ENCODE results near the gene CABCOCO1.

CABCOCO1 gene

DNA sequence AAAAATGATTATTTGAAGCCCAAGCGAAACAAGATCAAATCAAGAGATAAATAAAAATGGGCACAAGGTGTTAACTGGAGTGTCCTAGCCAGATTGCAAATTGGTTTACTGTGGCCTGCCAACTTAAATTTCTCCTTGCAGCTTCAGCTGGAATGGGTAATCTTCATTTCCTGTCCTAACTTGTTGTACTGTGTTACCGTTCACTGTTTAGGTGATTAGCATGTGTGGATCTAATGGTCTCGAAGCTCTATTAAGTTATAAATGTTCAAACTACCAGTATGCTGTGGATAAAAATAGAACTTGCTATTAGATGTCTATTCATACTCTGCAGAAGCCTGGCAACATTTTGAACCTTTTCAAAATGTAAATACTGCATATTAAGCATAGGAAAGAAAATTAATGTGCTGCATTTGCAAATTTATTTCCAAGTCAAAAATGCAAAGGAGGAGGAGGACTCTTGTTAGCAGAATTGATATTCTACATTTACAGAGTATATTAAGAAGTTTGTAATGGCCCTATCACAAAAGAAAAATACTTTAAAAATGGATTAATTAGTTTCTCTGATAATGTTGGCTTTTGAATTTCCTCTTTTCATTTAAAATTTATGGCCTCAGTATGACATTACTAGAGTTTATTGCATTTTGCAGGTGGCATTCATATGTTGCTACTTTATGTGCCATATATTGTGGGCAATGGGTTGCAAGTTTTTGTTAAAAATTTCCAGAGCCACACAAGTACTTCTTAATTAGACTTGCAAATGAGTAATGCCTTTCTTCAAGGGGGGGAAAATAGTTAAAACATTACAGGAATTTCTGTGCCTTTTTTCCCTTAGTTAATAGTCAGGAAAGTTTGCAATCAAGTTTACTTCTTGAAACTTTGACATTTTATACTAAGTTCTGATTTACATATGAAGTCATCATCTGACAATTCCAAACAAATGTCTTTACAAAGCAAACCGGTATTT lies 92.1 kb downstream of the CABCOCO1 start:
- no peak for DNase-seq (ENCODE audit: low read depth in 3 of 3)

DNA sequence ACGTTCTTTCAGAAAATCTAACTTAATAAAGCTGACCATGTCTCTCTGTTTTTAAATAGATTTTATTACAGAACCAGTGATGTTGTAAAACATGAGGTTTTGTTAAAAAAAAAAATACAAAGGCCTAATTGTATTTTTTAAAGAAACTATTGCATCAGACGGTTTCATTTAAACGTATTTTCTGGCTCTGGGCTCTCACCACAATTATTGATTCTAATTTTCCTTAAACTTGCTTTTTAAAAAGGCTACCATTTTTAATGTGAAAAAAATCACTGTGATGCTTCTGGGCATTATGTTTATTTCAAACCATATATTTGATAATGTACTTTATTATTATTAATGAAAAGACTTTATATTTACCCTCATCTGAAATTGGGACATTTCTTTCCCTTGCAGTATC lies 94.3 kb downstream of the CABCOCO1 start:
- no peak for DNase-seq (ENCODE audit: low read depth in 3 of 3)

DNA sequence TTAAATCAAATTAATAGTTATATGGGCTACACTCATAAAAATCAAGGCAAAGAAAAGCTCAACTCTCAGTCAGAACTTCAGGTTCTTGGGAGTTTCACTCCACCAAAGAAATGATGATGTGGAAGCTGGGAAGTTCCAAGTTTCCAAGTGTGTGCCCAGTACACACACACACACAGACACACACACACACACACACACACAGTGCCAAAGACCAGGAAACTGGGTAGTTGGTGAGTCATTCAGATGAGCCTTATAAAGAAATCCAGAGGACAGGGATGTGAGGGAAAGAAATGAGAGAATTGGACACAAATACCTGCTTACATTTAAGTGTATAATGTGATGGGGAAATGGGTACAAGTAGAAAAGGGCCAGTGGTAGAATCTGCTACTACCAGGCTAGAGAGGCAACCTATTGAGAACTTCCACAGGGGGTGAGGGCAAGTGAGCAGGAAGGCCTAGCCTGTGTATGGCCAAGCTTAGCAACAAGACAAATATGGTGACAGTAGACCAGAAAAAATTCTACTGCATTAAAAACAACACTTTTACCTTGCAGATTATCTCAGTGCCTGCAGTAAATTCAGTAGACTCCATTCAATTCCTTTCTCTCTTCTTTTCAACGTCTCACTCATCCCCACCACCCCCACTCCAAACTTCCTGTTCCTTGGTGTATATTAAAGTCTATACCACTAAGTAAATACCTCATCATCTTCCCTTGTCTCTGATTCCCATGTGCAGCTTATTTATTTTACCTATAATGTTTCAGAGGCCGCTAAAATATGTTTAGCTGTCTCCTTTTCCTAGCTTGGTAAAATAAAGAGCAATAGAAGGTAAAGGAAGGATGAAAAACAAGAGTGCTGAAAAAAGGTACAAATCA lies 95.0 kb downstream of the CABCOCO1 start:
- DNase-seq (ENCODE audit: low read depth in 3 of 3) = no peak

DNA sequence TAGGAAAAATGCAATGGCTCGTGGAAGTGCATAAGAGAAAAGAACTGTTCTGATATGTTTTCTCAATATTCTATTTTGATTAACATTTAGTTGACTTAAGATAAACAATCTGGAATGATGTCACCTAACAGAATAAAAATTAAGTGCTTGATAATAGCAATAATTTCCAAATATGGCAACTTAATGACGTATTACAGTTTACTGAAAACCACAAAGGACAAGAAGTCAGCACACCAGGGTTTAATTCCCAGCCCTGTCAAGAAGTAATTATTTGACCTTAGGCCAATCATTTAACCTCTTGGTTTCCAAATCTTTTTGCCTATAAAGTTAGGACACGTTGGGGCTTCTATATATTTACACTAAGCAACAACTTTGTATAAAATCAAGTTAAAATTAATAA lies 95.7 kb downstream of the CABCOCO1 start:
- no peak for DNase-seq (ENCODE audit: low read depth in 3 of 3)

DNA sequence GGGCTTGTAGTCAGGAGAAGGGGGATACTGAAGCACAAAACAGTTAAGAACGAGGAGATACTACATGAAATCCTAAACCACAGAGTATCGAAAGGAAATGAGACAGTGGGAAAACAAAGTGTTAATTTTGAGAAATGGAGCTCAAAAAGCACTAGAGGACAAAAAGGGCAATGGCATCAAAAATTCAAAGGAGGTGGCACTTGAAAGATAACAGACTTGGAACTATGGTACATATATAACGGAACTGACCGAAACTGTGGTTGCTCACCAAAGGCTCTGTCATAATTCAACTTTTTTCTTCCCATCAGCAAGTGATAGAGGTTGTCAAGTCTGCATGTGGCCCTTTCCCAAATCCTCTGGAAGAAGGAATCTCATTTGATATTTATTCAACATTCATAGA lies 97.0 kb downstream of the CABCOCO1 start:
- DNase-seq (ENCODE audit: low read depth in 3 of 3) = no peak

DNA sequence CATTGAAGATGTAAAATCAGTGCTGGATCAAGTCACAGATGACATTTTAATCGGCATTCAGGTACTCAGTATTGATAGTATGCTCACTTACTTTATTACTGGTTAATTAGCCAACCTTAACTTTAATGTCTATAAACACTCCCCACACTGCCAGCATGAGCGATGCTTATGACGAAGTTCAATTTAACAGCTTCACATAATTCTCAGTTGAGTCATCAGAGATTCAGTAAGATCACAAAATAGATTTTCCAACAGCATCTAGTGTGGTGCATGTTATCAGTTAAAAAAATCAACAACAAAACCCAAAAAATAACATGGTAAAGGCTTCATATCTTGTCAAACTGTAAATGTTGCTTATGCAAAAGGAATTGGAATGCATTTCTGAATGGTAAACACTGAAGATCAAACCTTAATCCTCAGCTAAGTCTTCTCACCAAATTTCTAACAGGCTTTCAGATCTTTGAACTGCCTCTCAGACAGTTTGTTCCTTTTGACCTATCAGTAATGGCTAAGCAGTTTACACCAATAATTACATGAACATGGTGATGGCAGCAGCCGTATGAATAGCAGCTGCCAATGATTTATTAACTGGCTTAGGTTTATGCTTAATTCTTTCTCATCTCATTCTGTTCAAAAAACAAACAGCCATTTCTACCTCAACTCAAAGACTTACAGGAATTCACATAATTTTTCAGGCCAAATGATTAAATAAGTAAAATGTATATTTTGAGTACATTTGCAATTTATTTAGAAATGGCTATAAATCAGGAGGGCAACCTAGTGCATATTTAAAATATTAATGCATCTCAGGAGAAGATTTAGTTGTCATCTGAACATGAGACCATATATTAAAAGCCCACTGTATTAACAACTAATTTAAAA lies 98.5 kb downstream of the CABCOCO1 start:
- no peak for DNase-seq (ENCODE audit: low read depth in 3 of 3)

DNA sequence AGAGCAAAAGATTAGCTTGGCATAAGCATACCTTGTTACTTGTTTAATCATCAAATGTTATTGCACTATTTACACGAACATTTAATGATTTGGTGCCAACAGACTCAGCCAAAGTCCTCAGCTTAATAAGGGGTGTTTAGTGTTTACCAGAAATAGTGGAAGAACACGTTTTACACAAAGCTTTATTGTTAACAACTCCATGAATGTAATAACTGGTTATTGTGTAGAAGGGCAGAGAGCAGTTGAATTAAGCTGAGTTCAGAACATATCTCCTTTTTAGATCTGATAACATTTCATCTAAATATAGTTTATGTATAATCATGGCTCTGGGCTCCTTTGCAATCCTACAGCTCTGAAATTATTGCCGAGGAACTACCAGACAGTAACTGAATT lies 99.1 kb downstream of the CABCOCO1 start:
- no peak for DNase-seq (ENCODE audit: low read depth in 3 of 3)

DNA sequence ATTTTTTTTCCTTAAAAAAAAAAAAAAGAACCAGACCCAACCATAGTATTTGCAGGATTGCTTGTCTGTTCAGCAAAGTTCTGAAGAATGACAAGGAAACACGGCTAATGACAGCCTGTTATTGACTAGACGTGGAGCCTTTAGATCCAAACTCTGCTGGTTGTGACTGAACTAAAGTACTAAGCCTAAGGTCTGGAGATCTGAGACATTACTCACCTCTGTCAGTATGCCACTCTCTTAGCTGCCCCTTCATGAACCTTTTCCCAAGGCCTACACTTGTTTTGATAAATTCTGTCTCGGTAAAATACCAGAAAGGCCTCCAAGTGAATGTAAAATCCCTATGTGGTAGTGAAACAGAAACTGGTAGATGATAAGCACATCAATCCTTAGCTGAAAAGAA lies 101.0 kb downstream of the CABCOCO1 start:
- DNase-seq (ENCODE audit: low read depth in 3 of 3) = no peak

DNA sequence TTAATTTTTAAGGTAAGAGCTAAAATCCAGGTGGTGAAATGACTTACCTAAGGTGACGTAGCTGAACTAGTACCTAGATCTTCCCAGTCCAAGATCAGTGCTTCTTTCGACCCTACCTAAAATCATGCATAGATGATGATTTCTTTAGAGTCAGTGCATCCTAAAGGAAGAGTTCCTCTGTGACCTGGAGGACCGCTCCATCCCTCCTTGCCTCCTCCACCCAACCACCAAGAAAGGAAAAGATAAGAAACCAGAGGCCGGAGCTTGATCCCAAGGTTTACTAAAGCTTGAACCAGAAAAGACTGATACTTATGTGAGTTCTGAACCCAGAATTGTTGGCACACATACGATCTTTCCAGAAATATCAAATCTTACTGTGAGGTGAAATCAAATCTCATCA lies 101.8 kb downstream of the CABCOCO1 start:
- no peak for DNase-seq (ENCODE audit: low read depth in 3 of 3)

DNA sequence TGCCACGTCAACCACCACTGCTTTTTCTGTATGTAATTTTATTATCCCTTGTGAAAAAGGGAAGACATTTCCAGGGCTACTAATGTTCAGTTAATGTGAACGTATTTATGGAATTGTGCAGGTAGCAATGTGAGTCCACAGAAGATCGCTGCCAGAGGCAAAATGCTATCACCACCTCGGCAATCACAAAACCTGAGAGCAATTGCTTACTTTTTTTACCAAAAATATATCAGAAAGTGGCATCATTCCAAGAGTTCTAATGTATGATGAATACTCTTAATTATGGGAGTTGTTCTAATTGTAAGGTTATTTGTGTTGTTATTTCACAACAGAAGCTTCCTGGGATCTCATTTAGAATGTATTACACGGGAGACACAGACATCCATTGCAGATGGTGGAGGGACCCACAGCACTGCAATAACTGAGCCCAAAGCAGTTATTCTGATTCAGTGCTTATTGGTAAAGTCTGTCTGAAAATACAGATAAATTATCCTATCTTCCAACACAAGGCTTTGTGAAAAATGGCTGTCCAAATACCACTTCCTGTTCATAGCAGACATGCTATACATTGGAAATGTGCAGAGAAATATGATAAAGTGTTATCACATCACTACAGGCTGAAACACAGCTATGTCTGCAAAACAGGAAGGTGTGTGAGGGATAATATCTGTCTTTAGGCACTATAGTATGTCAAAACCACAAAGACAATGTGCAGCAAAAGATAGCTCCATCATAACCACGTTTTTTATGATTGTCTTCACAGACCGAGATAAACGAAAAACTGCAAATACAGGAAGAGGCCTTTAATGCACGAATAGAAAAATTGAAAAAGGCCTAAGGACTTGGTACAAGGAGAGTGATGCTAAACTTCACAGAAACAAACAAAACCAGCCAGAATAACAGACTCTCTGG lies 102.7 kb downstream of the CABCOCO1 start:
- DNase-seq (ENCODE audit: low read depth in 3 of 3) = no peak

DNA sequence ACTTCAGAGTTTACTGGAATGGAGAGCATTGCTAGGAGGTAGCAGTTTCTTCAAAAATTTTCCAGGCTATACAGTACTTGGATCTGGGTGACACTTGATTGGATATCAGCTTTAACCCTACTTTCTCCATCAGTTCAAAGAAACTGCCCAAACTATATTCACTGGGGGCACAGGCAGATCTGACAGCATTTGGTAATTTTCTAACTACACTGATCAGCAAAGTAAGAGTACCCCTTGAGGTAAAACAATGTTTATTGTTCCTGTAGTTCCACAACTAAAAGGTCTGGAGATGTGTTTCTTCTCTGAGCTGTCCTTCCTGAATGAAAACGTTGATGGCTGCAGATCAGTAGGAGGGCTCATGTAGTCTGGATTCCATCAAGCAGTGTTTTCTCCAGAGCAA lies 104.2 kb downstream of the CABCOCO1 start:
- no peak for DNase-seq (ENCODE audit: low read depth in 3 of 3)

DNA sequence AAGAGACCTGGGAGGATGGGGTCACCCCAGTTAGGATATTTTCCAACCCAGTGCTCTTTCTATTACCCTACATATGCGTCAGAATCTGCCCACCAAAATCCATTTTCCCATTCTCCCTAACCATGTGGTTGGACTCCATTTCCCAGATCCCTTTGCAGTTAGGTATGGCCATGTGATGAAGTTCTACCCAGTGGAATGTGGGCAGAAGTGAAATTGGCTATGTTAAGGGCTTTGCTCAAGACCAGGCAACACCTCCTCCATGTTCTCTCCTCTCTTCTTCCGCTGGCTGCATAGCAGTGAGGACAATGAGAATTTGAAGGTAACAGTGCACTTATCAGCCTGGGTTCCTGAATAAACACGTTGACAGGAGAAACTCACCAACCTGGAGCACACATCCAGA lies 111.3 kb downstream of the CABCOCO1 start:
- DNase-seq (ENCODE audit: low read depth in 3 of 3) = no peak

DNA sequence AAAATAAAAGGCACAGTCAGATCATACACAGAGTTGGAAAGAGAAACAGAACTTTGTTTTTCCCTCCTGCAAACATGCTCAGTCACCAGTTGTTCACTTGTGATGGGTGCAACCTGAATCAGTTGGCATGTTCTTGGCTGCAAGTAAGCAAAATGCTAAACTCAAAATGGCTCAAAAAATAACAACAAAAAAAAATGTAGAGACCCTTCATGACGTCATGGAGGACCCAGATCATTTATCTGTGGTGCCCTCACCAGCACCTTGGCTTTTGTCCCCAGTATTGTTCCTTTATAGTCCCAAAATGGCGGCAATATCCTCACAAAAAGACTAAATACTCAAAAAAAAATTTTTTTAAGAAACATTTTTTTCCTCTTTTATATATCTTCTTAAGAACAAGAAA lies 112.4 kb downstream of the CABCOCO1 start:
- no peak for DNase-seq (ENCODE audit: low read depth in 3 of 3)

DNA sequence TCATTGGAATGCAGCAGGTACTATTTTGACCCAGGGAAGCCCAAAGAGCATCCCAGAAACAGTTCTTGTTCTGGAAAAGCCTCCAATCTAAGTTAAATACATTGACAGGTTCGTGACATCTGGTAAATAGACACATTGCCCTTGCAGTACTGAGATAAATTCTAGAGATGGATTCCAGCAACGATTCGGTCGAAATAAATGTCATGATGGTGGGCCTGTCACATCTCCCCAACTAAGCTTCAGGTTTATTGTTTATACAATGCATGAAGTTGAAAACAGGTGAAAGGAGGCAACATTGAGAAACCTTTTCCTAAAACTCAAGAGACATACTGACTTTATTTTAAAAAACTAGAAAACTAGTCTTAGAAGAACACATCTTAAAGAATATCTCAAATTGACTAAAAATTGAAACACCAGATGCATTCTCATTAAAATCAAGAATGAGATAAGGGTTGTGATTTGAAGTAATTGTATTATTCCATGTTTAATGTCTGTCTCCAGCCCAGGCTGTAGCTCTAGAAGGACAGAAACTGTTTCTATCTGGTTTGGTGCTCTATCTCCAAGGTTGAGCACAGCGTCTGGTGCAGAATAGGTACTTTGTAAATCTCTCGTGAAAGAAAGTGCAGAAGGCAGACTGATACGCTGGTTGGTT lies 114.0 kb downstream of the CABCOCO1 start:
- DNase-seq (ENCODE audit: low read depth in 3 of 3) = no peak

DNA sequence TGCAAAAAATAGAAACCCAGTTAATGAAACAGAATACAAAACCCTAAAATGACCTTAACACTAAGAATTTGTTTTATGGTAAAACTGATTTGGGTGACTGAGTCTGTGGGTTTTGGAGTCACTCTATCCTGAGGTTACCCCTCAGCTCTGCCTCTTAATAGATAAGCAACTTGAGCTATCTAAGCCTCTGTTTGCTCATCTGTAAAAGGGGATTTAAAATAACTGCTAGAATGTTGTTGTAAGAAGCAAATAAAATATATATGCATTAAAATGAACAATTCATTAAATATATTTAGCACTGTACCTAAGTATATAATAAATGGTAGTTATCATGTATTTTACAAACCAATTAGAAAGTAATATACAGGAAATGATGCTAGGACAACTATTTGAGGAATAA lies 115.4 kb downstream of the CABCOCO1 start:
- DNase-seq (ENCODE audit: low read depth in 3 of 3) = no peak

DNA sequence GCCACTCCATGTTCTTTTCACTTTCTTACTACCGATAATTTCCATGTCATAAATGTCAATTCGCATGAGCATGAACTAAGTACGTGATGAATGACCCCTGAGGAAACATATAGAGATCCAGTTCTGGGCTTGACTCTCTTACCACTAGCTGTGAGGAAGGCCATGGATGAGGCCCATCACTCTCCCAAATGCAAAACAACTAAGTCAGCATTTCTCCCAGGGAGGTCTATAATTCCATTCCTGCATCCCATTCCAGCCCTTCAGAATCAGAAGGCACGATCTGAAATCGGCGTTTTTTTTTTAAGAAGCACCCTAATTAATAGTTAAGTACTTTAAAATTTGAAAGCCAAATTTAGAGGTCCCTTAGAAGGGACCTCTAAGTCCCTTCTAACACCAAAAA lies 116.5 kb downstream of the CABCOCO1 start:
- DNase-seq (ENCODE audit: low read depth in 3 of 3) = no peak

DNA sequence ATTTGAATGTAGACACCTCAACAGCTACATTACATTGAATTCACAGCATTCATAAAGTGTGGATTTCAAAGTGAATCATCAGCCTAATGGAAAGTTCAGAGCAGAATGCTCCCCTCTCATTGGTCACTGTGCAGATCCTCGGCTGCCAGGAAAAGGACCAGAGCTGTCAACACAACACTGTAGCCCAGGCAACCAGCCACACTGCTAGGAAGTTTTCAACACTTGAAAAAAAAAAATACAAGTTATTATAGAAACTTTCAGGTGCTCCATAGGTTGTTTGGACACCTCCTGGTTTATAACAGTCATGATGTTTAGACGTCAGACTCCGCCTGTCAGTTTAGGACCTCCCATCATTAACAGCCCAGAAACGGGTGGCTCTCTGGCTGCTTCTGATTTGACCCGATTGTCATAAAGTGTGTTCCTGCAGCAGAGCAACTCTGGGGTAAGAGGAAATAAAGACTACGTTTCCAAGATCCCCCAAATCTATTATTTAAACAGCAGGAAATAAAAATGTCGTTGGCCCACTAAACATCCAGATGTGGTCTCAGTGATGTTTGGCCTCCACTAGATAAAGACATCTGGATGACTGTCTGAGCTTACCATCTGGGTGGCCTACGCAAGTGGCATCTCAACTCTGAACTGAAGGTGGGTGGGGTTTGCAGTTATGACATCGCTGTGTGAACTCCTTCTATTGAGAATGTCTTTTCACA lies 117.4 kb downstream of the CABCOCO1 start:
- DNase-seq (ENCODE audit: low read depth in 3 of 3) = peak in 1 of 3 donors; percentile 14

DNA sequence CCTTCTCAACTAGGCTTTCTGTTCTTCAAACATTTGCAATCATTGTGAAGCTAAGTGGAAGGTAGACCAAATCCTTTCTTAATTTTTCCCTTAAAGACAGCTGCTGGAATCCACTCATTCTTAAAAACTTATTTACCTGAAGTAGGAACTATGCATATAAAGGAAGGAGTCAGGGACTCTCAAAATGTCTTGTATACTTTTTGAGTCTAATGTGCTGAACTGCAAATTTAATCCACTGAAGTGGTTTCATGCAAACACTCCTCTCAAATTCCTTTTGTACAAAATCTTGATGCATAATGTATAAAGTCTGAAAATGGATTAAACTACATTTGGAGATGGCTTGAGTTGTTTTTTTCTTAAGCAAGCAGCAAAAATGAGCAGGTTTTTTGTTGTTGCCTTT lies 118.0 kb downstream of the CABCOCO1 start:
- DNase-seq (ENCODE audit: low read depth in 3 of 3) = no peak

DNA sequence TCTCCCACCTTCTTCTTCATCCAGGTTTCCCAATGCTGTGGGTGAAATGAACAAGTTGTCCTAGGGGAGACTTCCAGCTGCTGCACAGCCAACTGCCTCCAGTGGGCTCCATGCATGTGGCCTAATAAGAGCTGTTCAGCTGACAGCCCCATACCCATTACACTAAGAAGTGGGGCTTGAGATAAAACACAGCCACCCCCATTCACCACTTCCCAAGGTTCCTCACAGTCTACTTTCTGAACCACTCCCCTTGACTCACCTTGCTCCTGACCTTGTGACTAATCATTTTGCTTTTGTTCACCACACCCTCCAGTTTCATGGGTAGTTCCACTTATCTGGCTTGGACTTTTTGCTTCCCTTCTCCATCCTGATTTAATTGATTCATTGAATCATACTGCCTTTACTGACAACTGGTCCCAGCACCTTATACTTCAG lies 119.3 kb downstream of the CABCOCO1 start:
- no peak for DNase-seq (ENCODE audit: low read depth in 3 of 3)

Data from stimulated activated CD4-positive, alpha-beta T cell treated with anti-CD3 and anti-CD28 coated beads, TNF-alpha, amount 100 ng/mL, for 48 hours (primary cell).